Left renal pelvis (tissue), 4 donors: ENCODE data around the gene MYO3A. TPM values are rescaled to one million over a fixed set of nuclear protein-coding genes. Genes with fewer than 3 reads are reported as not detected.

Experiments used
- DNase-seq, 4 donors: peaks; one replicate each; pipeline ENCODE4 v3.0.0-alpha.2; 2013; ENCODE audit warnings: low read depth in 4 of 4, low spot score in 3 of 4
- polyA plus RNA-seq, 4 donors: library from polyadenylated mRNA; unstranded; fragments of 120-200 nt; gene quantifications; one replicate each; pipeline ENCODE4 v1.2.1, GENCODE V29; 2013; ENCODE audit not compliant: insufficient read length in 4 of 4

Gene MYO3A
- polyA plus RNA-seq, 4 donors = 1.2 to 10.0 (median 6.6) TPM

GRCh38 chr10:26211781-26212444 lies 277.9 kb downstream of the MYO3A start:
- DNase-seq = no peak

DNA sequence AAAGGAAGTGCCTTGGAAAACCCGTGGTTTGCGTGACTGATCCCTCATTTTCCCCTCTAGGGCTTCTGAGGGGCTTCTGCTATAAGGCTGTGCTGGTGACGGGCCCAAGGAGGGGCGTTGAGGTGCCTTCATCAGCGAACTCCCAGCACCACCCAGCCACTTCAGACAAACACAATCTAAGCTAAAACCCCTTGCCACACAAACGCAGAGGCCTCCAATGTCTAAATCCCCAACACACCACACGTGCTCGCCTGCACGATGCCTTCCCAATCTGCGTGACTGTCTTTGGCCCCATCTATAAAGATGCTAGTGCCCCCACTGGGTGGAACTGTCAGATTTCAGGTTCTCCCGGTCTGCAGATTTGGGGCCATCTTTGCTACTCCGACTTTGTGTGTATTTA lies 278.5 kb downstream of the MYO3A start:
- DNase-seq = no peak

DNA sequence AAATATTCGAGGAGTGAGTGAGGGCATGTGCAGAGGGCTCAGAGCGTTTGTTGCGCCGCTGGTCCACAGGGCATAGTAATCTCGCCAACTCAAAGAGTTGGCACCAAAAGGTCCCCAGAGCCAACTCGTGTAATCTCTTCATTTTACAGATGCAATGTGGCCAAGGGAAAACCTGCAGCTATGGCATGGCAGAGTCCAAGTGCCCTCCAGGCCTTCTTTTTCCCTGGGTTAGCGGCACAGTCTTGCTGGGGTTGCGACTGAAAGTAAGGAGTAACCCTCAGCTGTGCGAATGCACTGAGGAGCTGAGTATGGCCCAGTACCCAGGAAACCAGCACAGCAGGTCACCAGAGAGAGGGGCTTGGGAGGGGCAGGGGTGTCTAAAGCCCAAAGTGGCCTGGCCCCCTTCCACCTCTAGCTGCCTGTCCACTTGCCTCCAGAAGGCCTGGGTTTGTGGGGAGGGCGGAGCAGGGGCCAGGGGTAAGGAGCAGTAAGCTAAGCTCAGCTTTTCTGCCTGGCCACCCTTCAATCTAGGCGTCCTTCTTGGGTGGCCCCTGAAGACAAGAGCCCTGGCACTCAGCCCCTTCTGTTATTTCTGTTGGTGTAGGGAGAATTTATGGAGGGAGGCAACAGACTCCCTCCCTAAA lies 279.2 kb downstream of the MYO3A start:
- DNase-seq = no peak

- DNase-seq = no peak
Measured at GRCh38 chr10:26214004-26214403, 280.0 kb downstream of the MYO3A start.

GRCh38 chr10:26214551-26215395 lies 280.7 kb downstream of the MYO3A start:
- no peak for DNase-seq

- DNase-seq = no peak
Measured at GRCh38 chr10:26215396-26215934, 281.4 kb downstream of the MYO3A start.

GRCh38 chr10:26215935-26216584 lies 282.0 kb downstream of the MYO3A start:
- peak in 1 of 4 donors; percentile 42 for DNase-seq

GRCh38 chr10:26216585-26217395 lies 282.8 kb downstream of the MYO3A start, which contains the start of gene GAD2:
Gene GAD2 (plus strand): TSS chr10:26216774. CDS start chr10:26216810, 36 bp downstream.
- no peak for DNase-seq

- no peak for DNase-seq
Measured at GRCh38 chr10:26217396-26218086, 283.5 kb downstream of the MYO3A start.

DNA sequence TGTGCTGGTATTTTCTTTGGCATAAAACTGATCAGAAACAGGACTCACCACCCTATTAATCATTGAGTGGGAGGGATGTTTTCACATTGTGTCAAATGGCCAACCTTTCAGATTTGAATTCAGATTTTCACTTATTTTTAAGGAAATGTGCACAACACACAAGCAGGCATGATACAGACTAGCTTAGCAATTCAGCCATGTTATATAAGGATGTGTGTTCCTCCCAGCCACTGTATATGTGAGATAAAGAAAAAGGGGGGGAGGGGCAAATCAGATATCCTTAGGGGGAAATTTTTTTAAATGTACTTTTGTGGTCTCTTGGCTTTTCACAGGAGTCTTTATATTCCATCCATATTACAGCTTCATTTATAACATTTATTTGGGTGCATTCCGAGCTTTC lies 285.6 kb downstream of the MYO3A start:
- DNase-seq = no peak

DNA sequence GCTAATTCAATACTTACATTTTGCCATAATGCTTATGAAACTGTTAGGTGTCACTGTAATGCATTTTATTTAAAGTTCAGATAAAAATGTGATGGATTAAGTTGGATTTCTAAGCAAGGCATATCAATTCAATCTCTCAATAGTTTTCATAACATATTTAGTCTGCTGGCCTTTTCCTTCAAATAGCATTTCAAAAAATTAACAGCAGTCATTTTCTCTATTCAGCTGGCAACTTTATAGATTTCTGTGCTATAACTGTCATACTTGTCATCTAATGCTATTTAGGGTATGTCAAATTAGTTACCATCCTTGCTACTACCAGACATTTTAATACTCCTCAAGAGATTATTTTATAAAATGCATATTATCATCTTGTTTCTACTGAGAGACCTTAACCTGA lies 286.9 kb downstream of the MYO3A start:
- no peak for DNase-seq

DNA sequence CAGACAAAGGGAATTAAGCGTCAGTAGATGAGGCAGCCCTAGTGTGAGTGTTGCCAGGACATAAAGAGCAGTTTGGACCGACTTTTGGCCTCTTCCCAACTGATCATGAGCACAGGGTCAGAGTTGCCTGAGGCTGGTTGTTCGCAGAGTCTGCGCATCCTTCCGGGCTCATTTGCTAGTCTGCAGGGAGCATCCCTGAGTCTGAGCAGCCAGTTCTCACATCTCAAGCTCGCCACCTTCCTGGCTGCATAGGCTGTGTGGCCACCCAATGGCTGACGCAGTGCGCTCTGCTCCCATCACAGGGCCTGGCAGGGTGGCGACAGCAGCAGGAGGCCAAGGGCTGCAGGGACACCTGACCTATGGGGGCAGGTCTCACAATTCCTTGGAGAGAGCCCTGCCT lies 287.5 kb downstream of the MYO3A start:
- no peak for DNase-seq

GRCh38 chr10:26222563-26222962 lies 288.5 kb downstream of the MYO3A start:
- no peak for DNase-seq

- DNase-seq = no peak
Measured at GRCh38 chr10:26225322-26225721, 291.3 kb downstream of the MYO3A start.

GRCh38 chr10:26227786-26228185 lies 293.8 kb downstream of the MYO3A start:
- no peak for DNase-seq

DNA sequence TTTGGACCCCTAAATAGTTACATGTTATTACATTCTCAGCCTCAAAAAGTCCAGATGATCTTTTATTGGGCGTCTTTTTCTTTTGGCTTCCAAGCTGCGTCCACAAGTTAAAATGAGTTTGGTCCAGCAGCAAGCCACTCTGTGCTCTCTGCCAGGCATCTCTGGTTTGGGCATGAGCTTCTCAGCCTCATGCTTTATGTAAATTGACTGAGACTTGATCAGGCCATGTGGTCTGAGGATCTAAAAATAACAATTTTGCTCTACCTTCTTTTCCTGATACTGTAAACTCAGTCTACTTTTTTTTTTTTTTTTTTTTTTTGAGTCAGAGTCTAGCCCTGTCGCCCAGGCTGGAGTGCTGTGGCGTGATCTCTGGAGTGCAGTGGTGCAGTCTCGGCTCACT lies 298.1 kb downstream of the MYO3A start:
- DNase-seq = no peak

- DNase-seq = no peak
Measured at GRCh38 chr10:26235761-26236160, 301.7 kb downstream of the MYO3A start.

DNA sequence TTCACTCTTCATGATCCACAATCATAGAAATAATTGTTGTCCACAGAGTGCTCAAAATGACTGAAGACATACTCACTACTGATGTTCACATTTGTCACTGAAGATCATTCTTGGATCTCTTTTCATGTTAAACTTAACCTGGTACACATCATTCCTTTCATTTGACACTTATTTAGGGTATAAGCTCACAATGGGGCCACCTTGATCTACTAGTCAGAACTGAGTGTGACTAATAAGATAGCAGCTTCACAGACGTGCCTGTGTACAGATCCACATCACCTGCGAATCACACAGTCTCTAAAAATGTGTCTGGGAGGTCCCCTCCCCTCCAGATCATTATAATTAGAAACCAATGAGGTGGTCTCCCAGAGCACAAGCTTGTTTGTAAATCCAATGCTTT lies 304.3 kb downstream of the MYO3A start:
- no peak for DNase-seq

- peak in 1 of 4 donors; percentile 12 for DNase-seq
Measured at GRCh38 chr10:26242706-26243350, 308.8 kb downstream of the MYO3A start.
